OCI-LY3 (cell line): ENCODE measurements around the gene PTPN21.

Experiments used
- H2AFZ ChIP-seq: fragments of 200-600, 300-600 bp; shearing (Covaris generic); 2 replicates; pipeline ENCODE4 v1.6.0; 2014; ENCODE audit warnings: antibody characterized with exemption, low read depth, low read length
- H3K27ac ChIP-seq: fragments of 200-600, 300-600 bp; sonication (generic); 2 replicates; pipeline ENCODE4 v1.5.1; 2014; ENCODE audit warnings: mild to moderate bottlenecking, low read length, moderate library complexity, mixed read lengths
- H3K27me3 ChIP-seq: fragments of 200-600, 300-600 bp; sonication (generic); 2 replicates; pipeline ENCODE4 v1.6.1; 2014; ENCODE audit warnings: low read depth, low read length, mixed read lengths
- H3K36me3 ChIP-seq: fragments of 200-600, 300-600 bp; sonication (generic); replicated peaks from 2 replicates; pipeline ENCODE3; 2014; ENCODE audit warnings: low read depth, low read length, mixed read lengths
- H3K4me1 ChIP-seq: fragments of 300-600, 200-600 bp; sonication (generic); 2 replicates; pipeline ENCODE4 v1.6.1; 2014; ENCODE audit warnings: low read length, mixed read lengths
- H3K4me2 ChIP-seq: fragments of 200-600, 300-600 bp; sonication (generic); 2 replicates; pipeline ENCODE4 v1.6.1; 2014; ENCODE audit warnings: low read length, mixed read lengths
- H3K4me3 ChIP-seq: fragments of 300-600, 200-600 bp; sonication (generic); 2 replicates; pipeline ENCODE4 v1.5.1; 2014; ENCODE audit warnings: antibody characterized with exemption, mild to moderate bottlenecking, low read length, moderate library complexity
- H3K79me2 ChIP-seq: fragments of 300-600, 200-600 bp; shearing (Covaris generic); 2 replicates; pipeline ENCODE4 v1.6.1; 2014; ENCODE audit warnings: mild to moderate bottlenecking, low read length, mixed read lengths
- H3K9ac ChIP-seq: fragments of 300-600, 200-600 bp; shearing (Covaris generic); 2 replicates; pipeline ENCODE4 v1.6.0; 2014; ENCODE audit warnings: mild to moderate bottlenecking, low read length, moderate library complexity
- H3K9me3 ChIP-seq: fragments of 200-600, 300-600 bp; shearing (Covaris generic); 2 replicates; pipeline ENCODE4 v1.6.1; 2014; ENCODE audit warnings: low read length, mixed read lengths; ENCODE audit not compliant: insufficient read depth
- H4K20me1 ChIP-seq: fragments of 200-600, 300-600 bp; sonication (generic); 2 replicates; pipeline ENCODE4 v1.6.1; 2016; ENCODE audit warnings: low read length, mixed read lengths; ENCODE audit not compliant: insufficient read depth
- EZH2phosphoT487 ChIP-seq: fragments of 200-600 bp; shearing (Covaris generic); IDR thresholded peaks from 2 replicates; pipeline ENCODE4 v1.6.1; 2018; ENCODE audit warnings: antibody characterized with exemption, mixed run types, low read depth
- TF ChIP-seq, protein P1 (sequence below): fragments of 200-600, 300-600 bp; sonication (generic); IDR thresholded peaks from 2 replicates; pipeline ENCODE4 v1.5.1; 2014; ENCODE audit warnings: antibody characterized with exemption, low read length, low read depth

The PTPN21 gene

DNA sequence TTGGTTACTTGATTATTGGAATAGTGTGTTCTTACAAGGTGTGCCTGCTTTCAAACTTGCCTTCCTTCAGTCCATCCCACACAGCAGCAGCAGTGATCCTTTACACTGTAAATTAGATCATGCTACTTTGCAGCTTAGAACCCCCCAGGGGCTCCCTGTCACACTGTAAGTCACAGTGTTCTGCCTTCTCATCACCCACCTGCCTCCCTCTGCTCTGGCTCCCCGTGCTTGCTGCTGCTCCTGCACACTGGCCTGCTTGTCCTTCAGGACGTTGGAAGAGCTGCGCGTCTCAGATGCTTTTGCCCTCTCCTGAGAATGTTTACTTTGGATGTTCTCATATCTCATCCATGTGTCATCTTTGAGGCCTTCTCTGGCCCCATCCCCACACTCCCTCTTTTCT is 35.4 kb upstream of the PTPN21 start:
- Histone ChIP-seq H3K4me2 (no peak overlapping the region), H3K9me3 (no peaks in the 10 kb centered on the region), H3K4me3 (no peak overlapping the region), H4K20me1 (no peaks in the 10 kb centered on the region), H3K9ac (no peak overlapping the region), H2AFZ (no peak overlapping the region), H3K27me3 (no peaks in the 10 kb centered on the region), H3K36me3 (peaks cover 54% of the 10 kb centered on the region), H3K27ac (no peak overlapping the region), H3K4me1 (peaks cover 10% of the 10 kb centered on the region), H3K79me2 (no peaks in the 10 kb centered on the region)
- TF ChIP-seq EZH2phosphoT487, result no peak

DNA sequence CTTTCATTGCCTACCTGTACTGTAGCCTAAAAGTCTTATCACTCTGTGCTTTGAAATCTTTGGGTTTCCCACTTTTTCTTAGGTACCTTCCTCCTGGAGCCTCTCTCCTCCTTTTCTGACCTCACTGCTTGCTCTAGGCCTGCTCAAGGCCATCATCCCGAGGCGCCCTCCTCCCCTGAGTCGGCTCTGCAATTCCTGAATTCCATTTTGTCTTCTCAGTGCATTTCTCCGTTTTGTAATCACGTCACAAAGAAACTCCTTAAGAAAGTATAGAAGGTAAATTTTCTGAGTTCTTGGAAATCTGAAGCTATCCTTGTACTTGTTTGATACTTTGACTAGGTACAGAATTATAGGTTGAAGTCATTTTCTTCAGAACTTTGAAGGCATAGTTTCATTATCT is 33.3 kb upstream of the PTPN21 start:
- no peak overlapping the region for H3K27ac ChIP-seq
- no peak overlapping the region for H3K4me2 ChIP-seq
- H3K27me3 ChIP-seq, result no peaks in the 10 kb centered on the region
- H3K9me3 ChIP-seq, result no peaks in the 10 kb centered on the region
- H3K79me2 ChIP-seq, result no peaks in the 10 kb centered on the region
- no peak overlapping the region for H2AFZ ChIP-seq
- TF ChIP-seq, protein P1, sequence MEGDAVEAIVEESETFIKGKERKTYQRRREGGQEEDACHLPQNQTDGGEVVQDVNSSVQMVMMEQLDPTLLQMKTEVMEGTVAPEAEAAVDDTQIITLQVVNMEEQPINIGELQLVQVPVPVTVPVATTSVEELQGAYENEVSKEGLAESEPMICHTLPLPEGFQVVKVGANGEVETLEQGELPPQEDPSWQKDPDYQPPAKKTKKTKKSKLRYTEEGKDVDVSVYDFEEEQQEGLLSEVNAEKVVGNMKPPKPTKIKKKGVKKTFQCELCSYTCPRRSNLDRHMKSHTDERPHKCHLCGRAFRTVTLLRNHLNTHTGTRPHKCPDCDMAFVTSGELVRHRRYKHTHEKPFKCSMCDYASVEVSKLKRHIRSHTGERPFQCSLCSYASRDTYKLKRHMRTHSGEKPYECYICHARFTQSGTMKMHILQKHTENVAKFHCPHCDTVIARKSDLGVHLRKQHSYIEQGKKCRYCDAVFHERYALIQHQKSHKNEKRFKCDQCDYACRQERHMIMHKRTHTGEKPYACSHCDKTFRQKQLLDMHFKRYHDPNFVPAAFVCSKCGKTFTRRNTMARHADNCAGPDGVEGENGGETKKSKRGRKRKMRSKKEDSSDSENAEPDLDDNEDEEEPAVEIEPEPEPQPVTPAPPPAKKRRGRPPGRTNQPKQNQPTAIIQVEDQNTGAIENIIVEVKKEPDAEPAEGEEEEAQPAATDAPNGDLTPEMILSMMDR, result no peak
- TF ChIP-seq EZH2phosphoT487, result no peak
- H3K4me1 ChIP-seq, result no peaks in the 10 kb centered on the region
- no peak overlapping the region for H3K4me3 ChIP-seq
- no peak overlapping the region for H3K9ac ChIP-seq
- H3K36me3 ChIP-seq, result peaks cover 42% of the 10 kb centered on the region
- H4K20me1 ChIP-seq, result no peaks in the 10 kb centered on the region

DNA sequence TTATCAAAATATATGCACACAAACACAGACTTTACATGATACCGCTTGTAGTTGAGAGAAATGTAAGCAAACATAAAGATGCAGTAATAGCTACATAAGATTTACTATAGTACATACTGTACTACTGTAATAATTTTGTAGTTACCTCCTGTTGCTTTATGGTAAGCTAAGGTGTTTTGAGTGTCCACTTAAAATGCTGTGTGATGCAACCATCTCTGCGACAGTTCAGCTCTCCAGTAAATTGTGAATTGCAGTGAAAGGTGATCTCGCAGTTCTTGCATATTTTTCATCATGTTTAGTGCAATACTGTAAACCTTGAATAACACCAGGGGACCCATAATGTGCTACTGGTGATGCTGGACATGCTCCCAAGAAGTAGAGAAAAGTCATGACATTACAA is 29.6 kb upstream of the PTPN21 start:
- no peaks in the 10 kb centered on the region for H3K4me1 ChIP-seq
- no peak overlapping the region for H2AFZ ChIP-seq
- H3K4me2 ChIP-seq, result no peak overlapping the region
- no peaks in the 10 kb centered on the region for H3K79me2 ChIP-seq
- H3K9me3 ChIP-seq, result no peaks in the 10 kb centered on the region
- H3K9ac ChIP-seq, result no peak overlapping the region
- TF ChIP-seq, protein P1, result no peak
- TF ChIP-seq EZH2phosphoT487, result no peak
- H3K27me3 ChIP-seq, result no peaks in the 10 kb centered on the region
- no peaks in the 10 kb centered on the region for H4K20me1 ChIP-seq
- no peak overlapping the region for H3K4me3 ChIP-seq
- no peak overlapping the region for H3K27ac ChIP-seq
- peaks cover 47% of the 10 kb centered on the region for H3K36me3 ChIP-seq

DNA sequence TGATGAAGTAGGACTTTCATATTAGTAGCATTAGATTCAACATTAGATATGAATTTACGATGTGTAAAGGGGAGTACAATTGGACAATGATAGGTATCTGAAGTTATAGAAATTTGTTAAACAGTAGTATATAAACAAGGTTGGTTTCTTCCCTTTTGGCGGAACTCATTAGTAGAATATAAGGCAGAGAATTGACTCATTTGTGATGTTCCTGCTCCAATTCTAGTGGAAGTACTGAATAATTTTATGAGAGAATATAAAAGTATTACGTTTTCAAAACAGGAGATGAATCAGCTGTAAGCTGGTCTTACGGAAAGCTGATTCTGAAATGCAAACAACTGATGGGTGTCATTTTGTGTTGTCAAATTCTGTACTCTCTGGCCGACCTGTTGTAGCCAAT is 21.4 kb upstream of the PTPN21 start:
- no peak overlapping the region for H3K4me3 ChIP-seq
- no peaks in the 10 kb centered on the region for H3K27me3 ChIP-seq
- no peak overlapping the region for H2AFZ ChIP-seq
- no peaks in the 10 kb centered on the region for H3K9me3 ChIP-seq
- H3K79me2 ChIP-seq, result no peaks in the 10 kb centered on the region
- no peak overlapping the region for H3K27ac ChIP-seq
- H3K4me2 ChIP-seq, result no peak overlapping the region
- H4K20me1 ChIP-seq, result no peaks in the 10 kb centered on the region
- peaks cover 46% of the 10 kb centered on the region for H3K36me3 ChIP-seq
- H3K9ac ChIP-seq, result no peak overlapping the region
- H3K4me1 ChIP-seq, result no peaks in the 10 kb centered on the region
- TF ChIP-seq, protein P1, result no peak
- TF ChIP-seq EZH2phosphoT487, result no peak

DNA sequence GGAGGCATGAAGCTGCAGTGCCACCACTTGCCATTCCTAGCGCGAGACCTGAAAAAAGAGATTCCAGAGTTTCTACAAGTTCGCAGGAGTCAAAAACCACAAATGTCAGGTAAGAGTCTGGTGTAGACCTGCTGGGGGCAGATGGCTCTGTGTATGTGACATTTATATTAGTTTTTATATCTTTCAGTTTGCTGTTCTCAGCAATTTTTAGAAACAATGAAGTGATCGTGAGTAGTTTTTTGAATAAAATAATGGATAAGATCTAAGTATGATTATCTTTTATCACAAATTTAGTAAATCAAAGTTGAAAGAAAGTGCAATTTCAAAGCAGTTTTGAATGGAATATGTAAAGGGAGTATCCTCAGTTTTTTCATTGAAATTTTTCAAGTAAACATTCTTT is 17.3 kb upstream of the PTPN21 start:
- Histone ChIP-seq H3K4me1 (no peaks in the 10 kb centered on the region), H3K36me3 (peaks cover 59% of the 10 kb centered on the region), H3K79me2 (no peaks in the 10 kb centered on the region), H3K4me3 (no peak overlapping the region), H3K27ac (no peak overlapping the region), H3K9ac (no peak overlapping the region), H3K27me3 (no peaks in the 10 kb centered on the region), H3K4me2 (no peak overlapping the region), H4K20me1 (no peaks in the 10 kb centered on the region), H2AFZ (no peak overlapping the region), H3K9me3 (peaks cover 9% of the 10 kb centered on the region; the same call in 1 of the 2 replicates)
- TF ChIP-seq, protein P1, result no peak
- TF ChIP-seq EZH2phosphoT487, result no peak
